K562 (cell line): ENCODE data around the gene PLPPR1. TPM values are rescaled to one million over a fixed set of nuclear protein-coding genes. Genes with fewer than 3 reads are reported as not detected.

ENCODE experiments used
- ATAC-seq: fragments of 200-7000 bp; cut with Tn5 transposase; 3 replicates; pipeline ENCODE4 v1.9.1; 2020; ENCODE audit warnings: moderate library complexity
- BruUV-seq: library from RNA; stranded (reverse); fragments of 400-500 nt; replicated peaks from 2 replicates; lab custom pipeline; 2021; lab: Mats Ljungman, UMichigan
- CTCF ChIA-PET: fragments of 300-600 bp; formaldehyde crosslinking; extraction: SDS; loops from one replicate; lab custom pipeline; 2021; ENCODE audit warnings: low intra/inter-chr PET ratio; lab: Yijun Ruan, JAX
- POLR2A ChIA-PET: fragments of 300-600, 350-650 bp; sonication (Branson Sonifier 250); formaldehyde crosslinking; extraction: SDS; loops from one replicate; lab custom pipeline; 2021; ENCODE audit warnings: antibody characterized with exemption, inconsistent platforms; lab: Yijun Ruan, JAX
- DNase-seq, 4 experiments: peaks; one replicate each; pipeline versions ENCODE4 v3.0.0 to v3.0.0-alpha.2; 2011 to 2018; ENCODE audit warnings: low spot score in 3 of 4, mixed read lengths in 3 of 4; ENCODE audit errors: extremely low read depth in 1 of 4
- FAIRE-seq: peaks from 2 replicates; lab custom pipeline; 2011; peaks lifted over from hg19 to GRCh38; lab: Jason Lieb, UNC
- H2AFZ ChIP-seq: 2 replicates; pipeline ENCODE4 v1.6.0; 2011; ENCODE audit warnings: low read depth, low read length, control low read depth, inconsistent platforms
- H3K27ac ChIP-seq: fragments of 200-600 bp; 3 replicates; pipeline ENCODE4 v1.8.0; 2011; ENCODE audit warnings: low read depth, mild to moderate bottlenecking, control low read depth, inconsistent platforms, low read length, moderate library complexity, mixed read lengths; ENCODE audit errors: extremely low read depth
- H3K27me3 ChIP-seq, 2 experiments: fragments of 300-600 bp in 1 of 2; 2 replicates in 1 of 2; 3 replicates in 1 of 2; pipeline versions ENCODE4 v1.6.0 to v1.8.0; 2011; ENCODE audit warnings: inconsistent platforms in 2 of 2, low read length in 2 of 2, mild to moderate bottlenecking in 1 of 2, mixed read lengths in 1 of 2, moderate library complexity in 1 of 2; ENCODE audit not compliant: control insufficient read depth in 2 of 2, insufficient read depth in 2 of 2
- H3K36me3 ChIP-seq: fragments of 300-600 bp; 3 replicates; pipeline ENCODE4 v1.8.0; 2011; ENCODE audit warnings: mild to moderate bottlenecking, low read length, inconsistent platforms; ENCODE audit not compliant: control insufficient read depth, insufficient read depth
- H3K4me1 ChIP-seq, 2 experiments: fragments of 200-600 bp in 1 of 2; replicated peaks in 1 of 2; 2 replicates in 1 of 2; 3 replicates in 1 of 2; pipeline versions ENCODE4 v1.5.1 to v1.8.0; 2011; ENCODE audit warnings: inconsistent platforms in 2 of 2, low read length in 2 of 2, mild to moderate bottlenecking in 1 of 2, mixed read lengths in 1 of 2, moderate library complexity in 1 of 2; ENCODE audit not compliant: control insufficient read depth in 2 of 2, insufficient read depth in 2 of 2
- H3K4me2 ChIP-seq: 2 replicates; pipeline ENCODE4 v1.6.1; 2011; ENCODE audit warnings: low read length, control low read depth, inconsistent platforms, mixed read lengths; ENCODE audit not compliant: insufficient read depth
- H3K4me3 ChIP-seq: fragments of 200-600 bp; sonication (generic), shearing (Covaris generic); 2 replicates; pipeline ENCODE4 v1.5.1; 2016; ENCODE audit warnings: control low read depth, inconsistent platforms
- H3K79me2 ChIP-seq: fragments of 200-600 bp; 3 replicates; pipeline ENCODE4 v1.8.0; 2011; ENCODE audit warnings: low read length, inconsistent platforms; ENCODE audit not compliant: control insufficient read depth, insufficient read depth
- H3K9ac ChIP-seq, 2 experiments: 2 replicates each; pipeline versions ENCODE4 v1.6.0 to v1.6.1; 2011; ENCODE audit warnings: low read depth in 2 of 2, low read length in 2 of 2, control low read depth in 1 of 2, inconsistent platforms in 1 of 2, mild to moderate bottlenecking in 1 of 2, mixed read lengths in 1 of 2; ENCODE audit not compliant: insufficient read depth in 1 of 2
- H3K9me1 ChIP-seq: one replicate; pipeline ENCODE4 v1.6.0; 2011; ENCODE audit warnings: inconsistent platforms, mild to moderate bottlenecking, low read length, moderate library complexity; ENCODE audit not compliant: control insufficient read depth, insufficient read depth
- H3K9me3 ChIP-seq: replicated peaks from 2 replicates; pipeline ENCODE4 v1.5.1; 2011; ENCODE audit warnings: low read depth, low read length, inconsistent platforms; ENCODE audit not compliant: control insufficient read depth, insufficient read depth
- H4K20me1 ChIP-seq: replicated peaks from 2 replicates; pipeline ENCODE4 v1.6.1; 2011; ENCODE audit warnings: low read length, inconsistent platforms, mixed read lengths; ENCODE audit not compliant: control insufficient read depth, insufficient read depth
- BDP1 ChIP-seq: IDR thresholded peaks from 3 replicates; pipeline ENCODE4 v1.6.1; 2011; ENCODE audit not compliant: insufficient read length, insufficient read depth
- CTBP1 ChIP-seq: fragments of 450-650 bp; IDR thresholded peaks from 2 replicates; pipeline ENCODE4 v1.6.1; 2016; ENCODE audit warnings: borderline replicate concordance
- ERF ChIP-seq: fragments of 450-650 bp; formaldehyde crosslinking; IDR thresholded peaks from 2 replicates; pipeline ENCODE4 v1.4.0; 2020; ENCODE audit warnings: mild to moderate bottlenecking, mixed read lengths
- HMG20B ChIP-seq: fragments of 250-450 bp; sonication (Bioruptor Pico); IDR thresholded peaks from 2 replicates; pipeline ENCODE4 v1.5.0; 2021; ENCODE audit warnings: mild to moderate bottlenecking
- HNRNPL ChIP-seq: fragments of 200-400 bp; formaldehyde crosslinking; IDR thresholded peaks from 2 replicates; pipeline ENCODE4 v1.6.1; 2017; ENCODE audit warnings: low read depth, mild to moderate bottlenecking, low read length
- IFI16 ChIP-seq: fragments of 250-450 bp; sonication (Bioruptor Pico); IDR thresholded peaks from 2 replicates; pipeline ENCODE4 v2.1.2; 2022; ENCODE audit warnings: mild to moderate bottlenecking, inconsistent platforms
- MTF1 ChIP-seq: fragments of 250-450 bp; sonication (Bioruptor Pico); IDR thresholded peaks from 2 replicates; pipeline ENCODE4 v1.9.0; 2021; ENCODE audit warnings: moderate library complexity, mild to moderate bottlenecking, inconsistent platforms, borderline replicate concordance
- PHF21A ChIP-seq: fragments of 450-650 bp; IDR thresholded peaks from 2 replicates; pipeline ENCODE4 v1.6.1; 2017; ENCODE audit warnings: low read depth, borderline replicate concordance
- RAD21 ChIP-seq, 2 experiments: fragments of 250-450 bp in 1 of 2; fragments of 450-650 bp in 1 of 2; sonication (Bioruptor Pico) in 1 of 2; formaldehyde crosslinking in 1 of 2; IDR thresholded peaks in 1 of 2; conservative IDR thresholded peaks in 1 of 2; 2 replicates each; pipeline versions ENCODE4 v1.4.0 to v1.8.0; 2020 to 2022; ENCODE audit warnings: mild to moderate bottlenecking in 2 of 2, moderate library complexity in 1 of 2
- SREBF1 ChIP-seq: fragments of 150-350 bp; IDR thresholded peaks from 2 replicates; pipeline ENCODE4 v1.6.1; 2014; ENCODE audit warnings: antibody characterized with exemption, low read depth, low read length, borderline replicate concordance
- TCF7L2 ChIP-seq: fragments of 150-350 bp; IDR thresholded peaks from 2 replicates; pipeline ENCODE4 v1.6.1; 2016; ENCODE audit warnings: low read depth, mild to moderate bottlenecking, low read length, moderate library complexity
- THRAP3 ChIP-seq: fragments of 450-650 bp; IDR thresholded peaks from 2 replicates; pipeline ENCODE4 v1.6.1; 2016; ENCODE audit warnings: mild to moderate bottlenecking, inconsistent platforms, borderline replicate concordance
- ZBTB1 ChIP-seq: sonication (generic); formaldehyde crosslinking; IDR thresholded peaks from 2 replicates; pipeline ENCODE4 v1.8.1; 2023; ENCODE audit warnings: missing genetic modification reagents, low read depth, mild to moderate bottlenecking, borderline replicate concordance
- ZFX ChIP-seq: sonication (generic); formaldehyde crosslinking; IDR thresholded peaks from 2 replicates; pipeline ENCODE4 v1.8.0; 2022; ENCODE audit warnings: mild to moderate bottlenecking, missing genetic modification reagents, moderate library complexity
- ZNF3 ChIP-seq: fragments of 250-450 bp; sonication (Bioruptor Pico); IDR thresholded peaks from 2 replicates; pipeline ENCODE4 v1.5.0; 2021; ENCODE audit warnings: mild to moderate bottlenecking, moderate library complexity
- WGBS: fragments of 100-300 bp; shearing (Covaris generic); methylation state at CpG from one replicate; pipeline ENCODE4 v1.1.6; 2016; ENCODE audit warnings: low coverage, mixed read lengths; ENCODE audit not compliant: insufficient coverage; ENCODE audit errors: missing lambda C conversion rate; 5-methylcytosine and 5-hydroxymethylcytosine counted together
- in situ Hi-C: fragments of 300-500 bp; cut with MboI; formaldehyde crosslinking; loops from 4 replicates; pipeline ENCODE4 v1.15.0; 2018; ENCODE audit warnings: inconsistent platforms, mixed read lengths
- intact Hi-C: fragments of 100-400 bp; cut with micrococcal nuclease; formaldehyde crosslinking; loops from 2 replicates; pipeline ENCODE4 v1.14.2; 2022
- polyA plus RNA-seq, 8 experiments: library from polyadenylated mRNA; depleted of rRNA in 4 of 8; stranded (reverse) in 5 of 8; unstranded in 3 of 8; fragments of >200 nt; fragmentation: Nextera tagmentation in 2 of 8; fragmentation: Illumina TruSeq in 1 of 8; extraction: Ambion mirVana in 2 of 8; extraction: Trizol in 1 of 8; gene quantifications; 2 replicates each; pipeline versions ENCODE4 v1.2.1 to v1.2.3, GENCODE V29; 2011 to 2014; ENCODE audit warnings: inconsistent platforms in 1 of 8, missing spikeins in 1 of 8
- total RNA-seq, 7 experiments: library from RNA; depleted of rRNA in 6 of 7; stranded (reverse); fragments of >200 nt in 6 of 7; fragmentation: Illumina TruSeq in 2 of 7; extraction: Trizol in 2 of 7; gene quantifications; 2 replicates each; pipeline versions ENCODE4 v1.2.1 to v1.2.3, GENCODE V29; 2011 to 2021; ENCODE audit warnings: low replicate concordance in 1 of 7
- TF ChIP-seq, protein P1 (sequence below): fragments of 450-650 bp; IDR thresholded peaks from 2 replicates; pipeline ENCODE4 v1.6.1; 2016; ENCODE audit warnings: mild to moderate bottlenecking
- TF ChIP-seq, protein P2 (sequence below): sonication (generic); formaldehyde crosslinking; IDR thresholded peaks from 2 replicates; pipeline ENCODE4 v1.8.0; 2022; ENCODE audit warnings: missing genetic modification reagents, mild to moderate bottlenecking, borderline replicate concordance
- TF ChIP-seq, protein P3 (sequence below), 2 experiments: IDR thresholded peaks; 2 replicates each; pipeline ENCODE4 v1.6.1; 2012; ENCODE audit warnings: improper control_type of control experiment in 2 of 2, low read depth in 2 of 2, low read length in 2 of 2, borderline replicate concordance in 1 of 2

The PLPPR1 gene
- total and polyA plus RNA-seq, 9 of the 15 experiments (the other 6 are each of a cell fraction or from before 2014, with no cell fraction given), result not detected

DNA sequence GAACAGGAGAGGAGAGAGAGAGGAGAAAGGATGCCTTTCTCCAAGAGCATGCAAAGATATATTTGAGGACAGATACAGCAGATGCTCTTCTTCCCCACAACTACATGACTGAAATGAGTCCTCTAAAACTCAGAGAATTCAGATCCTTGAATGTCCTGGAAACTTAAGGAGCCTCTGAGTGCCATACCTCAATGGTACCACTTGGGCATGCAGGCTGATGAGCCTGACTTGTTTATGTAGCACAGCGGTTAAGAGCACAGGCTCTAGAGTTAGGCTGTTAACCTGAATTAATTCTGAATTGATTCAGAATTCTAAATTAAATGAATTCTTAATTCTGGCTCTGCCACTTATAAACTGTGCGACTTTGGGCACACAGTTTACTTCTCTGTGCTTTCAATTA lies 5.7 kb downstream of the PLPPR1 start (continued):
- TF ChIP-seq HMG20B (no peak), HNRNPL (no peak), ZNF3 (CRISPR knock-in tag) (no peak), THRAP3 (no peak)
- TF ChIP-seq, protein P1, sequence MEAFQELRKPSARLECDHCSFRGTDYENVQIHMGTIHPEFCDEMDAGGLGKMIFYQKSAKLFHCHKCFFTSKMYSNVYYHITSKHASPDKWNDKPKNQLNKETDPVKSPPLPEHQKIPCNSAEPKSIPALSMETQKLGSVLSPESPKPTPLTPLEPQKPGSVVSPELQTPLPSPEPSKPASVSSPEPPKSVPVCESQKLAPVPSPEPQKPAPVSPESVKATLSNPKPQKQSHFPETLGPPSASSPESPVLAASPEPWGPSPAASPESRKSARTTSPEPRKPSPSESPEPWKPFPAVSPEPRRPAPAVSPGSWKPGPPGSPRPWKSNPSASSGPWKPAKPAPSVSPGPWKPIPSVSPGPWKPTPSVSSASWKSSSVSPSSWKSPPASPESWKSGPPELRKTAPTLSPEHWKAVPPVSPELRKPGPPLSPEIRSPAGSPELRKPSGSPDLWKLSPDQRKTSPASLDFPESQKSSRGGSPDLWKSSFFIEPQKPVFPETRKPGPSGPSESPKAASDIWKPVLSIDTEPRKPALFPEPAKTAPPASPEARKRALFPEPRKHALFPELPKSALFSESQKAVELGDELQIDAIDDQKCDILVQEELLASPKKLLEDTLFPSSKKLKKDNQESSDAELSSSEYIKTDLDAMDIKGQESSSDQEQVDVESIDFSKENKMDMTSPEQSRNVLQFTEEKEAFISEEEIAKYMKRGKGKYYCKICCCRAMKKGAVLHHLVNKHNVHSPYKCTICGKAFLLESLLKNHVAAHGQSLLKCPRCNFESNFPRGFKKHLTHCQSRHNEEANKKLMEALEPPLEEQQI, result no peak

DNA sequence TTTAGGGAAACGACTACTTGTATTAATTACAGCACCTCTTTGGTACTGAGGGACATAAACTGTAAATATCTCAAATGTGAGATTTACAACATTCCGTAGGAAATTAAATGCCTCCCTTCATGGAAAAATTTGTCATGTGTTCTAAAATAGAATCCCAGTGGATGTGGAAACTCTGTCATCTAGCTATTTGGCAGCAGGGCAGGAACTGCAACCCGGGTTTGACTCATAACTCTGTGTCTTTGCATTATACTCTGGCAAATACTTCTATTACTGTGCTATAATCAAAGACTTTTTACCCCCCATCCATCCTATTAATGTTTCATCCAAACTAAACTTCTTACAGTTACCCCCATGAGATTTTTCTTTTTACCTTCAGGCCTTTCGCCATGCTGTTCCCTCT lies 6.6 kb downstream of the PLPPR1 start:
- no peaks in the 10 kb centered on the region for H3K9me3 ChIP-seq
- no peaks in the 10 kb centered on the region for H4K20me1 ChIP-seq
- ATAC-seq, result no peak
- H2AFZ ChIP-seq, result no peak overlapping the region
- no peak overlapping the region for H3K9ac ChIP-seq
- intact Hi-C loops (no loop called here), in situ Hi-C loops (no loop called here)
- DNase-seq, result no peak
- no peak for FAIRE-seq
- no TSS peak for BruUV-seq
- H3K9me1 ChIP-seq, result no peaks in the 10 kb centered on the region
- H3K4me2 ChIP-seq, result no peak overlapping the region
- CTCF ChIA-PET, result no interaction called here
- H3K27ac ChIP-seq, result no peak overlapping the region
- H3K4me3 ChIP-seq, result no peak overlapping the region
- POLR2A ChIA-PET, result no interaction called here
- H3K27me3 ChIP-seq, result no peaks in the 10 kb centered on the region
- H3K4me1 ChIP-seq, result no peaks in the 10 kb centered on the region
- no peaks in the 10 kb centered on the region for H3K79me2 ChIP-seq
- WGBS, result 0% methylated on average over 4 of the region's 4 CpGs
- H3K36me3 ChIP-seq, result no peaks in the 10 kb centered on the region
- TF ChIP-seq ZBTB1 (no peak), BDP1 (no peak), SREBF1 (no peak), MTF1 (CRISPR knock-in tag) (no peak), IFI16 (CRISPR knock-in tag) (no peak), ZFX (no peak), PHF21A (no peak), ERF (CRISPR knock-in tag) (no peak), RAD21 (CRISPR knock-in tag; conservative IDR thresholded peaks at IDR 0.05 in 1 of 2, IDR thresholded peaks at IDR 0.05 in 1 of 2) (no peak), TCF7L2 (no peak), CTBP1 (no peak)
- TF ChIP-seq, protein P2, sequence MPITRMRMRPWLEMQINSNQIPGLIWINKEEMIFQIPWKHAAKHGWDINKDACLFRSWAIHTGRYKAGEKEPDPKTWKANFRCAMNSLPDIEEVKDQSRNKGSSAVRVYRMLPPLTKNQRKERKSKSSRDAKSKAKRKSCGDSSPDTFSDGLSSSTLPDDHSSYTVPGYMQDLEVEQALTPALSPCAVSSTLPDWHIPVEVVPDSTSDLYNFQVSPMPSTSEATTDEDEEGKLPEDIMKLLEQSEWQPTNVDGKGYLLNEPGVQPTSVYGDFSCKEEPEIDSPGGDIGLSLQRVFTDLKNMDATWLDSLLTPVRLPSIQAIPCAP, result no peak
- TF ChIP-seq, protein P3, sequence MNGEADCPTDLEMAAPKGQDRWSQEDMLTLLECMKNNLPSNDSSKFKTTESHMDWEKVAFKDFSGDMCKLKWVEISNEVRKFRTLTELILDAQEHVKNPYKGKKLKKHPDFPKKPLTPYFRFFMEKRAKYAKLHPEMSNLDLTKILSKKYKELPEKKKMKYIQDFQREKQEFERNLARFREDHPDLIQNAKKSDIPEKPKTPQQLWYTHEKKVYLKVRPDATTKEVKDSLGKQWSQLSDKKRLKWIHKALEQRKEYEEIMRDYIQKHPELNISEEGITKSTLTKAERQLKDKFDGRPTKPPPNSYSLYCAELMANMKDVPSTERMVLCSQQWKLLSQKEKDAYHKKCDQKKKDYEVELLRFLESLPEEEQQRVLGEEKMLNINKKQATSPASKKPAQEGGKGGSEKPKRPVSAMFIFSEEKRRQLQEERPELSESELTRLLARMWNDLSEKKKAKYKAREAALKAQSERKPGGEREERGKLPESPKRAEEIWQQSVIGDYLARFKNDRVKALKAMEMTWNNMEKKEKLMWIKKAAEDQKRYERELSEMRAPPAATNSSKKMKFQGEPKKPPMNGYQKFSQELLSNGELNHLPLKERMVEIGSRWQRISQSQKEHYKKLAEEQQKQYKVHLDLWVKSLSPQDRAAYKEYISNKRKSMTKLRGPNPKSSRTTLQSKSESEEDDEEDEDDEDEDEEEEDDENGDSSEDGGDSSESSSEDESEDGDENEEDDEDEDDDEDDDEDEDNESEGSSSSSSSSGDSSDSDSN (IDR thresholded peaks at IDR 0.05; ENCODE audit: borderline replicate concordance in 1 of 2, low read depth in 2 of 2, low read length in 2 of 2), result no peak
